CD4-positive, CD25-positive, alpha-beta regulatory T cell (primary cell): ENCODE data around the gene SULT4A1. TPM values are rescaled to one million over a fixed set of nuclear protein-coding genes. Genes with fewer than 3 reads are reported as not detected.
"Not testable (repeated sequence)": the region's sequence is repeated elsewhere in the genome, so short reads cannot be mapped to it uniquely, and the experiment has no call there.

Experiments used
- ATAC-seq, 2 donors: fragments of 150-1000 bp; cut with Tn5 transposase; one replicate each; pipeline ENCODE4 v1.10.0; 2021; ENCODE audit warnings: low read depth in 2 of 2, moderate number of reproducible peaks in 2 of 2, moderate library complexity in 1 of 2
- DNase-seq, 3 donors: peaks; one replicate each; pipeline versions ENCODE4 v3.0.0 to v3.0.0-alpha.2; 2012 to 2022; ENCODE audit warnings: mixed read lengths in 1 of 3
- H3K27ac ChIP-seq: one replicate; pipeline ENCODE4 v1.7.0; 2013; ENCODE audit warnings: mild to moderate bottlenecking, low read length; ENCODE audit not compliant: insufficient read depth, poor library complexity, severe bottlenecking
- H3K27me3 ChIP-seq: one replicate; pipeline ENCODE4 v1.7.0; 2013; ENCODE audit warnings: low read length; ENCODE audit not compliant: control insufficient read depth, insufficient read depth
- H3K36me3 ChIP-seq: one replicate; pipeline ENCODE4 v1.7.0; 2013; ENCODE audit warnings: mild to moderate bottlenecking, low read length, moderate library complexity; ENCODE audit not compliant: control insufficient read depth, insufficient read depth
- H3K4me1 ChIP-seq: 2 replicates; pipeline ENCODE4 v1.7.0; 2013; ENCODE audit warnings: mild to moderate bottlenecking, low read length; ENCODE audit not compliant: insufficient read depth, control insufficient read depth, poor library complexity, severe bottlenecking
- H3K4me3 ChIP-seq: one replicate; pipeline ENCODE4 v1.7.0; 2013; ENCODE audit warnings: low read depth, mild to moderate bottlenecking, low read length, moderate library complexity
- H3K9me3 ChIP-seq, 2 experiments: 1 replicate in 1 of 2; 2 replicates in 1 of 2; pipeline ENCODE4 v1.7.0; 2013; ENCODE audit warnings: low read length in 2 of 2, mild to moderate bottlenecking in 1 of 2, moderate library complexity in 1 of 2; ENCODE audit not compliant: control insufficient read depth in 2 of 2
- H3K27ac Mint-ChIP-seq, 3 donors: one replicate each; pipeline ENCODE4 v1.8.0; 2020 to 2022; ENCODE audit warnings: mild to moderate bottlenecking in 3 of 3, mixed read lengths in 3 of 3, moderate library complexity in 2 of 3
- H3K27me3 Mint-ChIP-seq: one replicate; pipeline ENCODE4 v1.8.0; 2022; ENCODE audit warnings: mild to moderate bottlenecking, mixed read lengths
- H3K36me3 Mint-ChIP-seq: one replicate; pipeline ENCODE4 v1.8.0; 2020; ENCODE audit warnings: mixed read lengths
- H3K4me1 Mint-ChIP-seq, 4 donors: one replicate each; pipeline ENCODE4 v1.8.0; 2020 to 2022; ENCODE audit warnings: mixed read lengths in 4 of 4, mild to moderate bottlenecking in 1 of 4
- H3K4me3 Mint-ChIP-seq, 4 donors: one replicate each; pipeline ENCODE4 v1.8.0; 2020 to 2022; ENCODE audit warnings: mild to moderate bottlenecking in 4 of 4, mixed read lengths in 4 of 4, moderate library complexity in 3 of 4
- H3K9me3 Mint-ChIP-seq, 7 donors: one replicate each; pipeline ENCODE4 v1.8.0; 2020 to 2022; ENCODE audit warnings: mixed read lengths in 7 of 7, mild to moderate bottlenecking in 3 of 7, moderate library complexity in 2 of 7
- polyA plus RNA-seq, 4 donors: library from polyadenylated mRNA; unstranded; fragments of 300-500 nt; fragmentation: Illumina TruSeq; gene quantifications; one replicate each; pipeline ENCODE4 v1.2.3, GENCODE V29; 2021
- total RNA-seq: library from RNA; stranded (reverse); gene quantifications from one replicate; pipeline ENCODE4 v1.2.3, GENCODE V29; 2022

SULT4A1 gene
- total and polyA plus RNA-seq, 5 donors from 2014 or later, result not detected

- peaks cover 0 to 11% (median 4%) of the 10 kb centered on the region in 7 donors for H3K9me3 Mint-ChIP-seq
- peaks cover 41% of the 10 kb centered on the region for H3K27me3 Mint-ChIP-seq
- not testable (repeated sequence) for H3K36me3 ChIP-seq, H3K27ac ChIP-seq, H3K9me3 ChIP-seq, H3K36me3 Mint-ChIP-seq, H3K27me3 ChIP-seq, DNase-seq, H3K27ac Mint-ChIP-seq, H3K4me3 ChIP-seq, ATAC-seq, H3K4me1 ChIP-seq, H3K4me3 Mint-ChIP-seq, H3K4me1 Mint-ChIP-seq
Measured at GRCh38 chr22:43869001-43869400, 6.7 kb upstream of the SULT4A1 start.

GRCh38 chr22:43867839-43868635 is 5.7 kb upstream of the SULT4A1 start:
- H3K9me3 ChIP-seq, result no peaks in the 10 kb centered on the region
- Mint-ChIP-seq H3K27ac (no peak overlapping the region), H3K36me3 (no peaks in the 10 kb centered on the region), H3K4me1 (no peaks in the 10 kb centered on the region), H3K4me3 (no peak overlapping the region), H3K9me3 (peaks cover 0 to 11% (median 4%) of the 10 kb centered on the region in 7 donors), H3K27me3 (peaks cover 42% of the 10 kb centered on the region)
- H3K36me3 ChIP-seq, result no peaks in the 10 kb centered on the region
- peaks cover 12% of the 10 kb centered on the region for H3K27me3 ChIP-seq
- DNase-seq (no peak), ATAC-seq (no peak)
- H3K4me3 ChIP-seq, result no peak overlapping the region
- H3K4me1 ChIP-seq, result no peaks in the 10 kb centered on the region
- no peak overlapping the region for H3K27ac ChIP-seq

DNA sequence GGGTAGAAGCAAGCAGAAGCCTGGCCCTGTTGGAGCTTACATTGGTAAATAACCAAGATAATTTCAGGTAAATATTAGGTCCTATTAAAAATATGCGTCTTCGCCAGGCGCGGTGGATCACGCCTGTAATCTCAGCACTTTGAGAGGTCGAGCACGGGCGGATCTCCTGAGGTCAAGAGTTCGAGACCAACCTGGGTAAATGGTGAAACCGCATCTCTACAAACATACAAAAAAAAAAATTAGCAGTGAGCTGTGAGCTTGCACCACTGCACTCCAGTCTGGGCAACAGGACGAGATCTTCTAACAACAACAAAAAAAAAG is 529 bp upstream of the SULT4A1 start:
- no peaks in the 10 kb centered on the region for H3K36me3 Mint-ChIP-seq
- H3K9me3 Mint-ChIP-seq, result peaks cover 0 to 5% (median 0%) of the 10 kb centered on the region in 7 donors
- no peaks in the 10 kb centered on the region for H3K36me3 ChIP-seq
- H3K27ac Mint-ChIP-seq, result no peak overlapping the region
- no peak overlapping the region for H3K27ac ChIP-seq
- ATAC-seq, result no peak
- no peaks in the 10 kb centered on the region for H3K9me3 ChIP-seq
- H3K27me3 Mint-ChIP-seq, result peaks cover 56% of the 10 kb centered on the region
- H3K27me3 ChIP-seq, result peaks cover 20% of the 10 kb centered on the region
- H3K4me3 ChIP-seq, result no peak overlapping the region
- no peak for DNase-seq
- peaks cover 0 to 4% (median 0%) of the 10 kb centered on the region in 4 donors for H3K4me1 Mint-ChIP-seq
- no peaks in the 10 kb centered on the region for H3K4me1 ChIP-seq
- peak overlapping the region in 2 of 4 donors; percentile 48 to 62 for H3K4me3 Mint-ChIP-seq

- Mint-ChIP-seq H3K9me3 (peaks cover 0 to 5% (median 1%) of the 10 kb centered on the region in 7 donors), H3K27me3 (peaks cover 61% of the 10 kb centered on the region), H3K36me3 (no peaks in the 10 kb centered on the region), H3K27ac (no peak overlapping the region), H3K4me1 (peaks cover 0 to 4% (median 0%) of the 10 kb centered on the region in 4 donors), H3K4me3 (peak overlapping the region in 3 of 4 donors; percentile 26 to 84 (median 39))
- Histone ChIP-seq H3K4me3 (no peak overlapping the region), H3K9me3 (peaks cover 0 to 4% of the 10 kb centered on the region in 2 experiments), H3K27me3 (peaks cover 20% of the 10 kb centered on the region), H3K27ac (no peak overlapping the region), H3K4me1 (no peaks in the 10 kb centered on the region), H3K36me3 (no peaks in the 10 kb centered on the region)
- no peak for DNase-seq
- ATAC-seq, result no peak
Measured at GRCh38 chr22:43861529-43861928, 784 bp downstream of the SULT4A1 start.

DNA sequence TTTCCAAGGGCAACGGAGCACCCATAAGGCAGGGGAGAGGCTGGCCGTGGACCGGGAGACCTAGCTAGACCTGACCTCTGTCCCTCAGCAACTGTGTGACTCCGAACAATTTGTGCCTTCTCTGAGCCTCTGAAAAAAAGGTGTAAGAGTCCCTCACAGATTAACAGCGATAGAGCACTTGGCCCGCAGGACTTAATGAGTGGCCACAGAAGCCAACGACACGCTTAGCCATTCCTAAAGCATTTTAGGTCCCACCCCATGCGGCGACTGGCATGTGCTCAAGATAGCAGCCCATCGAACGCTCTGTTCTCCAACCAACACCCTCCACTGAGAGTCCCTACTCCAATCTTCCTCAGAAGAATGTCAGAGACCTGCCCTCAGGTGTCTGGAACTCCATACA is 1.5 kb downstream of the SULT4A1 start:
- ATAC-seq, result no peak
- Histone ChIP-seq H3K4me3 (no peak overlapping the region), H3K9me3 (peaks cover 0 to 4% of the 10 kb centered on the region in 2 experiments), H3K36me3 (no peaks in the 10 kb centered on the region), H3K4me1 (no peaks in the 10 kb centered on the region), H3K27ac (no peak overlapping the region), H3K27me3 (peaks cover 20% of the 10 kb centered on the region)
- Mint-ChIP-seq H3K4me3 (no peak overlapping the region), H3K4me1 (peaks cover 0 to 4% (median 0%) of the 10 kb centered on the region in 4 donors), H3K27me3 (peaks cover 56% of the 10 kb centered on the region), H3K27ac (no peak overlapping the region), H3K36me3 (no peaks in the 10 kb centered on the region), H3K9me3 (peaks cover 0 to 6% (median 1%) of the 10 kb centered on the region in 7 donors)
- no peak for DNase-seq

GRCh38 chr22:43860126-43860525 is 2.2 kb downstream of the SULT4A1 start:
- no peak for ATAC-seq

DNA sequence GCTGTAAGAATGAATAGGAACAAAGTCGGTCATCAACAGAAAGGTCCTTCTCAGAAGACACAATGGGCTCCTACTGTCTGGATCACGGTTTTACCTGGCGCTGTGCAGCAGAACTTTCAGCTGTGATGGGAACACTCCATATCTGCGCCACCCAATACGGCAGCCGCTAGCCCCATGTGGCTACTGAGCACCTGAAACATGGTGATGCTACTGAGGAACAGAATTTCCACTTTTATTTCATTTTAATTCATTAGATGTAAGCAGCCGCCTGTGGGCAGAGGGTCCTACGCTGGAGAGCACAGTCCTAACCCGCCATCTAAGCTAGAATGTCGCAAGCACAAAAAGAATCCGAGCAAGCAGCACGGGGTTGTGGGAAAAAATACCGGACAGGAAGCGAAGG is 2.7 kb downstream of the SULT4A1 start:
- H3K4me1 Mint-ChIP-seq, result peaks cover 0 to 4% (median 0%) of the 10 kb centered on the region in 4 donors
- DNase-seq, result no peak
- peaks cover 51% of the 10 kb centered on the region for H3K27me3 Mint-ChIP-seq
- no peaks in the 10 kb centered on the region for H3K36me3 ChIP-seq
- H3K4me3 ChIP-seq, result no peak overlapping the region
- H3K4me3 Mint-ChIP-seq, result no peak overlapping the region
- no peak for ATAC-seq
- H3K27me3 ChIP-seq, result peaks cover 13% of the 10 kb centered on the region
- H3K9me3 Mint-ChIP-seq, result peaks cover 0 to 8% (median 1%) of the 10 kb centered on the region in 7 donors
- H3K27ac ChIP-seq, result no peak overlapping the region
- peaks cover 0 to 4% of the 10 kb centered on the region in 2 experiments for H3K9me3 ChIP-seq
- no peak overlapping the region for H3K27ac Mint-ChIP-seq
- H3K36me3 Mint-ChIP-seq, result no peaks in the 10 kb centered on the region
- H3K4me1 ChIP-seq, result no peaks in the 10 kb centered on the region

More at GRCh38 chr22:43860126-43860525, 2.2 kb downstream of the SULT4A1 start:
- Histone ChIP-seq H3K36me3 (no peaks in the 10 kb centered on the region), H3K27me3 (peaks cover 16% of the 10 kb centered on the region), H3K4me1 (no peaks in the 10 kb centered on the region), H3K4me3 (no peak overlapping the region), H3K27ac (no peak overlapping the region), H3K9me3 (peaks cover 0 to 4% of the 10 kb centered on the region in 2 experiments)
- H3K36me3 Mint-ChIP-seq, result no peaks in the 10 kb centered on the region
- no peak overlapping the region for H3K4me3 Mint-ChIP-seq
- DNase-seq, result no peak
- H3K4me1 Mint-ChIP-seq, result peaks cover 0 to 4% (median 0%) of the 10 kb centered on the region in 4 donors
- H3K27me3 Mint-ChIP-seq, result peaks cover 51% of the 10 kb centered on the region
- H3K27ac Mint-ChIP-seq, result no peak overlapping the region
- H3K9me3 Mint-ChIP-seq, result peaks cover 0 to 8% (median 1%) of the 10 kb centered on the region in 7 donors

GRCh38 chr22:43859176-43859575 is 3.1 kb downstream of the SULT4A1 start:
- Mint-ChIP-seq H3K9me3 (peaks cover 0 to 8% (median 1%) of the 10 kb centered on the region in 7 donors), H3K4me1 (peaks cover 0 to 4% (median 0%) of the 10 kb centered on the region in 4 donors), H3K27me3 (peaks cover 48% of the 10 kb centered on the region), H3K27ac (no peak overlapping the region), H3K4me3 (no peak overlapping the region), H3K36me3 (no peaks in the 10 kb centered on the region)
- Histone ChIP-seq H3K36me3 (no peaks in the 10 kb centered on the region), H3K27ac (no peak overlapping the region), H3K4me1 (no peaks in the 10 kb centered on the region), H3K4me3 (no peak overlapping the region), H3K27me3 (peaks cover 13% of the 10 kb centered on the region), H3K9me3 (peaks cover 0 to 4% of the 10 kb centered on the region in 2 experiments)
- no peak for DNase-seq
- no peak for ATAC-seq
